ENCODE data around the gene FBXO15.

The FBXO15 gene

DNA sequence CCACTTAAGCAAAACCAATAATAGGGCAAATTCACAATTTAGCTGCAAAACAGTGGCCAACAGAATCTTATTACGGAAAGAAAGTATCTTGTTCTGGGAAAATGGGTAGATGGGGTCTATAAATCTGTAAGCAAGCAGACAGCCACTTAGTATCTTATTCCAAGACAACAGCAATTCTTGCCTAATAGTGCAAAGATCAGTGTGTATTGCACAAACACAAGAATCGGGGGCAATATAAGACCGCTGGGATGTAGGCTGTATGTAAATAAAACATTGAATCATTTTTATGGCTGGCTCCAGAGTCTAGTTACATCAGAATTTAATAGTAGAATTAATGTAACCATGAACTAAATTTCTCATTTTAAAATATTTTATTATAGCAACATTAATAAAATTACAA is 85.6 kb downstream of the FBXO15 start:
- DNase-seq (ENCODE audit: low read depth, low spot score), result no peak

DNA sequence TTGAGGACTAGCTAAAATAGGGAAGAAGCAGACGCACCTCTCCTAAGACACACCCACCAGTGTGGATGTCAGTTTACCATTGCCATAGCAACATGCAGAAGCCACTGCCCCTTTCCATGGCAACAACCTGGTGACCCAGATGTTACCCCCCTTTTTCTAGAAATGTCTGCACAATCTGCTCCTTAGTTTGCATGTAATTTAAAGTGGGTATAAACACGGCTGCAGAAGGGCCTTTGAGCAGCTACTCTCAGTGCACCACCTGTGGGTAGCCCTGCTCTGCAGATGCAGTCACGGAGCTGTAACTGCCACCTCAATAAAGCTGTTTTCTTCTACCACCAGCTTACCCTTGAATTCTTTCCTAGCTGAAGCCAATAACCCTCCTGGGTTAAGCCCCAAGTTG is 87.1 kb downstream of the FBXO15 start:
- DNase-seq (ENCODE audit: low read depth, low spot score), result no peak

DNA sequence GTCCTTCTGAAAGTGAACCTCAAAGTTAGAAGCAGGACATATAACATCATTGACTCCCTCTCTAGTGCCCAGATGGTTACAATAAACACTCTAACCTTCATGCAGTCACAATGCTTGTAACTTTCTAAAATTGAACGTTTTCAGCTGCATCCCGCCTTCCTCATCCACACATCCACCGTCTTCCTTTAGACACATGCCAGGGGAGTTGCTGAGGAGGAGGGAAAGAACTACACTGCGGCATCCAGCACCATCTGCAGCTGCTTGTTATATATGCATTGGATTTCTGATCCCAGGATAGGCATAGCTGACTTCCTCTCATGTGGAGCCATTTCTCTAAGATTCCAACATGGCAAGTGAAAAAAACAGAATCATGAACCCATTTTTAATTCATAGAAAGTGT is 96.8 kb downstream of the FBXO15 start:
- DNase-seq (ENCODE audit: low read depth, low spot score), result no peak

DNA sequence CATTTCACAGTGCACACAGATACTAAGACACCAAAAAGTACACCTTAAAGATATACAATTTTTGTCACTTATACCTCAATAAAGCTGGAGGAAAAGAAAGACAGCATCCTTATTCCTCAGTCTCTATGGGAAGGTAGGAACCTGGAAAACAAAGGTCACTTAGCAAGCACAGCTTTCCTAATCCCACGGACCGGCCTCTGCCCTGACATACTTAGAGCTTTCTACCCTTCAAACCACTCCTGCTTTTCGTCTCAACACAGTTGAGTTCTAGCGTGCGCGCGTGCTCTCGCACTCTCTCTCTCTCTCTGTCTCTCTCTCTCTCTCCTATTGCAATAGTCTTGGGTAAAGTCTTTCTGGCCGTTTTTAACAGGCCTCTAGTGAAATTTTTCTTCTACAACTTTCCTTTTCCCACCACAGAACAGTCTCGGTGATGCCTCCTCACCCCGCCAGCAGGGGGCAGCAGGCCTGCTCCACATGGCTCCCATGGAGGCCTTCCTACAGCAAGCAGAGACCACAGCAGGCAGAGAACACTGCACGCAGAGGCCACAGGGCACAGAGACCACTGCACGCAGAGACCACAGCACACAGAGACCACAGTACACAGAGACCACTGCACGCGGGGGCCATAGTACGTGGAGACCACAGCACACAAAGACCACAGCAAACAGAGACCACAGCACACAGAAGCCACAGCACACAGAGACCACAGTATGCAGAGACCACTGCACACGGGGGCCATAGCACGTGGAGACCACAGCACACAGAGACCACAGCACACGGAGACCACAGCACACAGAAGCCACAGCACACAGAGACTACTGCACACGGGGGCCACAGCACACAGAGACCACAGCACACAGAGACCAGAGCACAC is 106.9 kb downstream of the FBXO15 start:
- peak; percentile 50 for DNase-seq (ENCODE audit: low read depth, low spot score)

DNA sequence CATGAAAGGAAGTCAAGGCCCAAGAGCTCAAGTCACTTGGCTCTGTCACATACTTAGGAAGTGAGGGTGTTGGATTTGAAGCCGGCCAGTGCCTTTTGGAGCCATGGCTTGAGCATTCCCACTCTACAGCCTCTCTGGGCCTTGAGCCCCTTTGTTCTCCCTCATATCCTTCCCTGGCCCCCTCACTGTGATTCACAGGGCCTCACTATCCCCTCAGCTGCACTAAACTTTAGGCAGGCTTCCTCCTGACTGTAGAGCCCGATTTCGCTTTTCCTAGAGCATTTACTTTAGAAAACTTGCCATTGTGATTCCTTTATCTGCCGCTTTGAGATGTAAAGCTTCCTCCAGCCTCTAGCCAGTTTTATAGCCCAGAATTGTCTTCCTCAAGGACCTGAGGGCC is 107.6 kb downstream of the FBXO15 start:
- DNase-seq (ENCODE audit: low read depth, low spot score), result no peak

DNA sequence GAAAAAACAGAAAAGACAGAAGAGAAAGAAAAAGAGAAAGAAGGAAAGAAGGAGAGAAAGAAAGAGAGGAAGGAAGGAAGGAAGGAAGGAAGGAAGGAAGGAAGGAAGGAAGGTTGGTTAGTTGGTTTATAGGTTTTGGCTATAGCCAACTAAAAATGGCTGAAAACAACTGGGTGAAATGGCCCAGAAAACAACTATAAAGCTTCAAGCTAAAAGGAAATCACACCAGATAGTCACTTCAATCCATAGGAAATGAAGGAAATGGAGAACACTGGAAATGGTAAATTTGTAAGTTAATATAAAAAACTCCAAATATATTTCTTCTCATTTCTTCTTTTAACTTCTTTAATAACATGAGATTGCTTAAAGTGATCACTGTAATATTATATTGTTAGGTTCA is 118.5 kb downstream of the FBXO15 start:
- no peak for DNase-seq (ENCODE audit: low read depth, low spot score)
